Epithelial cell of esophagus (primary cell): ENCODE measurements around the gene ZNF831.

Source experiments
- DNase-seq: peaks from one replicate; pipeline ENCODE4 v3.0.0; 2010; ENCODE audit warnings: low read depth
- H3K4me3 ChIP-seq: 2 replicates; pipeline ENCODE4 v1.5.1; 2011; ENCODE audit warnings: mild to moderate bottlenecking, low read length, control low read depth
- TF ChIP-seq, protein P1 (sequence below): IDR thresholded peaks from 2 replicates; pipeline ENCODE4 v1.5.1; 2011; ENCODE audit warnings: low read depth, mild to moderate bottlenecking, low read length, control low read depth, inconsistent platforms; ENCODE audit not compliant: insufficient read depth; ENCODE audit errors: missing control alignments

The ZNF831 gene

DNA sequence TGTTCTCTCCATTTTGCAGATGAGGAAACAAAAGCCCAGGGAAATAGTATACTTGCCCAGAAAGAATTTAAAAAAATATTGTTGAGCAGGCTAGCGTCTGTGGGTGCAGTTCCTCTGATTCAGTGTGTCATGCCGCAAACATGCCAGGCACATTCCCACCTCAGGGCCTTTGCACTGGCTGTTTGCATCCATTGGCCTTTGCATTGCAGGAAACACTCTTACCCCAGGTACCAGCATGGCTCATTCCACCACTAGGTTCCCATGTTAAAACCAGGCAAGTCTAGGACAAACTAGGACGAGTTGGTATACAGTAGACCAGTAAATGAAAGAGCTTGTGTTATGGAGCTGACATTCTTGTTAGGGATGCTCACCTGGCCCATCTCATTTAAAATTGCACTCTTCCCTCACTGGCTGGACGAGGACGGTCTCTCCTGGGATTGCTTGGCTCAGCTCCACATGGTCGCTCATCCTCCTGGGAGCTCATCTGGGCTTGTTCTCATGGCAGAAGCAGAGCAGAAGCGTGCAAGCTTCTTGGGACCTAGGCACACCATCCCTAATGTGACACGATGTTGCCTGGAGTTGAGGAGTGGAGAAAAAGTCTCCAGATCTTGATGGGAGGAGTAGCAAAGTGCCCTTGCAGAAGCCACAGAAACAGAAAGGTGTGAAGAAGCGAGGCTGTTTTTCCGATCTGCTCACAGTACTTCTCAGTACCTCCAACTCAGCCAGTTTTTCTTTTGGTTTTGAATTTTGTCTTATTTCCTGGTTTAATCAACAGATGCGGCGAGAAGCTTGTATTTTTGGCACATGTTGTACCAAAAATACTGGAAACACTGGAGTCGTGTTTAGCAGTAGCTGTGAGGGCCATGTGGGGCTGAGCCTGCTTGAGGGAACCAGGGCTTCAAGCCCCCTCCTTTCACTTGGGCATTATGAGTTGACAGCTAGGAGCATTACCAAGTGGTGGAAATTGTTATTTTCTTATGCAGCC is 13.9 kb downstream of the ZNF831 start:
- no peak for DNase-seq
- H3K4me3 ChIP-seq, result no peak overlapping the region
- TF ChIP-seq, protein P1, sequence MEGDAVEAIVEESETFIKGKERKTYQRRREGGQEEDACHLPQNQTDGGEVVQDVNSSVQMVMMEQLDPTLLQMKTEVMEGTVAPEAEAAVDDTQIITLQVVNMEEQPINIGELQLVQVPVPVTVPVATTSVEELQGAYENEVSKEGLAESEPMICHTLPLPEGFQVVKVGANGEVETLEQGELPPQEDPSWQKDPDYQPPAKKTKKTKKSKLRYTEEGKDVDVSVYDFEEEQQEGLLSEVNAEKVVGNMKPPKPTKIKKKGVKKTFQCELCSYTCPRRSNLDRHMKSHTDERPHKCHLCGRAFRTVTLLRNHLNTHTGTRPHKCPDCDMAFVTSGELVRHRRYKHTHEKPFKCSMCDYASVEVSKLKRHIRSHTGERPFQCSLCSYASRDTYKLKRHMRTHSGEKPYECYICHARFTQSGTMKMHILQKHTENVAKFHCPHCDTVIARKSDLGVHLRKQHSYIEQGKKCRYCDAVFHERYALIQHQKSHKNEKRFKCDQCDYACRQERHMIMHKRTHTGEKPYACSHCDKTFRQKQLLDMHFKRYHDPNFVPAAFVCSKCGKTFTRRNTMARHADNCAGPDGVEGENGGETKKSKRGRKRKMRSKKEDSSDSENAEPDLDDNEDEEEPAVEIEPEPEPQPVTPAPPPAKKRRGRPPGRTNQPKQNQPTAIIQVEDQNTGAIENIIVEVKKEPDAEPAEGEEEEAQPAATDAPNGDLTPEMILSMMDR, result no peak

- no peak overlapping the region for H3K4me3 ChIP-seq
- TF ChIP-seq, protein P1, result no peak
- DNase-seq, result no peak
Observed at GRCh38 chr20:59178983-59179595, 15.5 kb downstream of the ZNF831 start.

GRCh38 chr20:59179988-59180387 is 16.4 kb downstream of the ZNF831 start:
- TF ChIP-seq, protein P1, result no peak
- no peak overlapping the region for H3K4me3 ChIP-seq
- no peak for DNase-seq

- TF ChIP-seq, protein P1, result no peak
- DNase-seq, result no peak
- no peak overlapping the region for H3K4me3 ChIP-seq
Observed at GRCh38 chr20:59181936-59182335, 18.3 kb downstream of the ZNF831 start.

- H3K4me3 ChIP-seq, result no peak overlapping the region
- no peak for DNase-seq
- TF ChIP-seq, protein P1, result no peak
Observed at GRCh38 chr20:59182401-59183044, 18.9 kb downstream of the ZNF831 start.

DNA sequence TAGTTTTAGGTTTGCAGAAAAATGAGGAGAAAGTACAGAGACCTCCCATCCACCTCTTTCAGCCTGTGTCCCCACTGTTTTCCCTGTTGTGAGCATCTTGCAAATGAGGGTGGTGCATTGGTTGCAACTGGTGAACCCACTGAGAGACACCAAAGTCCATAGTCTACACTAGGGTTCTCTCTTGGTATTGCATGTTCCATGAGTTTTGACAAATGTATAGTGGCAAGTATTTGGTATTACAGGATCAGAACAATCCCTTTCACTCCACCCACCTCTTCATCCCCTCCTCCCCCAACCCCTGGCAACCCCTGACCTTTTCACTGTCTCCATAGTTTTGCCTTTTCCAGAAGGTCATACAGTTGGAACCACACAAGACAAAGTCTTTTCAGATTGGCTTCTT is 20.1 kb downstream of the ZNF831 start:
- DNase-seq, result no peak
- TF ChIP-seq, protein P1, result no peak
- no peak overlapping the region for H3K4me3 ChIP-seq
